Effector CD4-positive, alpha-beta T cell (primary cell): ENCODE data around the gene IGSF23.
"Not testable (repeated sequence)": the region's sequence is repeated elsewhere in the genome, so short reads cannot be mapped to it uniquely, and the experiment has no call there.

Experiments used
- DNase-seq: peaks from one replicate; pipeline ENCODE4 v3.0.0-alpha.2; 2020

Gene IGSF23

GRCh38 chr19:44614313-44614712 is 950 bp downstream of the IGSF23 start:
- DNase-seq: no peak

GRCh38 chr19:44615863-44616247 is 2.5 kb downstream of the IGSF23 start:
- no peak for DNase-seq

- DNase-seq: no peak
Measured at GRCh38 chr19:44617110-44617880, 3.9 kb downstream of the IGSF23 start.

GRCh38 chr19:44618640-44619357 is 5.4 kb downstream of the IGSF23 start:
- DNase-seq: no peak

- DNase-seq: no peak
Measured at GRCh38 chr19:44620667-44621066, 7.3 kb downstream of the IGSF23 start.

GRCh38 chr19:44621367-44621766 is 8.0 kb downstream of the IGSF23 start:
- DNase-seq: no peak

- no peak for DNase-seq
Measured at GRCh38 chr19:44623080-44623479, 9.7 kb downstream of the IGSF23 start.

- DNase-seq: no peak
Measured at GRCh38 chr19:44623626-44624025, 10.3 kb downstream of the IGSF23 start.

GRCh38 chr19:44624840-44625354 is 11.5 kb downstream of the IGSF23 start:
- DNase-seq: no peak

GRCh38 chr19:44625637-44626036 is 12.3 kb downstream of the IGSF23 start:
- not testable (repeated sequence) for DNase-seq

- no peak for DNase-seq
Measured at GRCh38 chr19:44626048-44626624, 12.8 kb downstream of the IGSF23 start.

GRCh38 chr19:44627631-44628030 is 14.3 kb downstream of the IGSF23 start:
- no peak for DNase-seq

GRCh38 chr19:44628793-44629192 is 15.4 kb downstream of the IGSF23 start:
- DNase-seq: no peak

- DNase-seq: not testable (repeated sequence)
Measured at GRCh38 chr19:44631611-44632010, 18.2 kb downstream of the IGSF23 start.

GRCh38 chr19:44634058-44634457 is 20.7 kb downstream of the IGSF23 start:
- not testable (repeated sequence) for DNase-seq

- DNase-seq: no peak
Measured at GRCh38 chr19:44634785-44635184, 21.4 kb downstream of the IGSF23 start.

- DNase-seq: no peak
Measured at GRCh38 chr19:44635581-44636438, 22.4 kb downstream of the IGSF23 start.

- DNase-seq: no peak
Measured at GRCh38 chr19:44636439-44637389, 23.4 kb downstream of the IGSF23 start.

GRCh38 chr19:44637390-44637764 is 24.0 kb downstream of the IGSF23 start:
- DNase-seq: no peak

- no peak for DNase-seq
Measured at GRCh38 chr19:44640518-44640917, 27.2 kb downstream of the IGSF23 start.

- DNase-seq: no peak
Measured at GRCh38 chr19:44641501-44642265, 28.3 kb downstream of the IGSF23 start.
